Panc1 (cell line): Measurements from ENCODE around the gene EPDR1. TPM values are rescaled to one million over a fixed set of nuclear protein-coding genes. Genes with fewer than 3 reads are reported as not detected.

Experiments
- ATAC-seq: fragments of 200-7000 bp; cut with Tn5 transposase; 2 replicates; pipeline ENCODE4 v1.9.1; 2020; ENCODE audit warnings: mild to moderate bottlenecking, moderate library complexity
- BruUV-seq: library from RNA; stranded (reverse); fragments of 400-500 nt; replicated peaks from 2 replicates; lab custom pipeline; 2021; lab: Mats Ljungman, UMichigan
- CTCF ChIA-PET: fragments of 300-600 bp; sonication (Branson Sonifier 250); formaldehyde crosslinking; loops from one replicate; lab custom pipeline; 2022; ENCODE audit warnings: antibody characterized with exemption; lab: Charles Lee
- POLR2A ChIA-PET: fragments of 300-600 bp; sonication (Branson Sonifier 250); formaldehyde crosslinking; loops from one replicate; lab custom pipeline; 2022; ENCODE audit warnings: antibody characterized with exemption; lab: Charles Lee
- DNase-seq: peaks from one replicate; pipeline ENCODE4 v3.0.0-alpha.2; 2010; ENCODE audit warnings: low read depth, low spot score
- H3K27ac ChIP-seq: 2 replicates; pipeline ENCODE4 v1.5.1; 2011; ENCODE audit warnings: mild to moderate bottlenecking, low read length, inconsistent platforms
- H3K27me3 ChIP-seq: fragments of 200-500 bp; sonication (Bioruptor generic); 2 replicates; pipeline ENCODE4 v1.6.0; 2014; ENCODE audit warnings: low read length, inconsistent platforms; ENCODE audit not compliant: control insufficient read depth, insufficient read depth
- H3K36me3 ChIP-seq: fragments of 200-500 bp; sonication (Bioruptor generic); 2 replicates; pipeline ENCODE4 v1.5.1; 2014; ENCODE audit warnings: inconsistent platforms, mild to moderate bottlenecking, low read length, moderate library complexity; ENCODE audit not compliant: control insufficient read depth, insufficient read depth
- H3K4me1 ChIP-seq: 2 replicates; pipeline ENCODE4 v1.5.1; 2011; ENCODE audit warnings: inconsistent platforms, mild to moderate bottlenecking, low read length, moderate library complexity; ENCODE audit not compliant: control insufficient read depth, insufficient read depth
- H3K4me3 ChIP-seq, 2 experiments: 2 replicates each; pipeline ENCODE4 v1.5.1; 2011 to 2012; ENCODE audit warnings: low read depth in 2 of 2, low read length in 2 of 2, mild to moderate bottlenecking in 2 of 2, inconsistent platforms in 1 of 2, moderate library complexity in 1 of 2
- H3K9me3 ChIP-seq: fragments of 200-500 bp; sonication (Bioruptor generic); 2 replicates; pipeline ENCODE4 v1.5.1; 2014; ENCODE audit warnings: low read depth, mild to moderate bottlenecking, inconsistent platforms, low read length, moderate library complexity; ENCODE audit not compliant: control insufficient read depth, insufficient read depth
- POLR2AphosphoS5 ChIP-seq: IDR thresholded peaks from 2 replicates; pipeline ENCODE4 v1.6.1; 2012; ENCODE audit warnings: mild to moderate bottlenecking, low read depth, low read length, moderate library complexity
- REST ChIP-seq, 2 experiments: IDR thresholded peaks; 2 replicates each; pipeline ENCODE4 v1.6.1; 2011 to 2012; ENCODE audit warnings: low read depth in 2 of 2, control low read depth in 1 of 2, low read length in 1 of 2, mild to moderate bottlenecking in 1 of 2, moderate library complexity in 1 of 2; ENCODE audit not compliant: insufficient read depth in 1 of 2
- SIN3A ChIP-seq: IDR thresholded peaks from 2 replicates; pipeline ENCODE4 v1.6.1; 2012; ENCODE audit warnings: low read depth, mild to moderate bottlenecking, low read length, moderate library complexity, borderline replicate concordance; ENCODE audit not compliant: insufficient read depth
- TCF7L2 ChIP-seq: IDR thresholded peaks from 2 replicates; pipeline ENCODE4 v1.6.1; 2011; ENCODE audit warnings: mild to moderate bottlenecking, low read depth, low read length, inconsistent platforms
- in situ Hi-C: cut with HindIII; loops from 2 replicates; pipeline ENCODE4 v1.10.0; 2016; ENCODE audit warnings: low sequenced_read_pairs, low pct_unique_long_range_greater_than_20kb
- intact Hi-C: fragments of 100-400 bp; cut with micrococcal nuclease; formaldehyde crosslinking; loops from one replicate; pipeline ENCODE4 v1.10.0; 2022; ENCODE audit not compliant: unreplicated experiment
- total RNA-seq: library from RNA; stranded (reverse); gene quantifications from one replicate; pipeline ENCODE4 v1.2.1, GENCODE V29; 2021; ENCODE audit not compliant: unreplicated experiment
- TF ChIP-seq, protein P1 (sequence below): fragments of 450-650 bp; IDR thresholded peaks from 2 replicates; pipeline ENCODE4 v1.5.1; 2017; ENCODE audit warnings: mild to moderate bottlenecking

The EPDR1 gene
- total RNA-seq, 1 experiment from 2014 or later = 86.6 TPM

DNA sequence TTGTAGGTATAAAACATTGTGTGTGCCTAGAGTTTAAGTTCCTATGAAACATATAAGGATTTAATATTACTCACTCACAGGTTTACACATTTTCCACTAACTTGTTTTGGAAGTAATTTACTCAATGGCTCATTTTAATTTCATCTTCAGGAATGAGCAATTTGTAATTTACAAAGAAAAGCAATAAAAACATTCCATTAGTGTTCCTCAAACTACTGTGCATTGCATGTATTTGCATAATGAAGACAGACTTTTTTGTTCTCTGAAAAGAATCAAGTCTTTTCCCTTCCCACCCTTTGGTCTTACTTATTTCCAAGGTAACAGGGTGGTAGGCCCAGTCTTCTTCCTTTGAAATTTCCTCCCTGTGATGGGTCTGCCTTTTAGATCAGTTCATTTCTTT lies 61.2 kb downstream of the EPDR1 start:
- no peak for TF ChIP-seq REST (IDR thresholded peaks at IDR 0.05; ENCODE audit: insufficient read depth in 1 of 2, low read depth in 2 of 2, low read length in 1 of 2)
- TF ChIP-seq, protein P1, sequence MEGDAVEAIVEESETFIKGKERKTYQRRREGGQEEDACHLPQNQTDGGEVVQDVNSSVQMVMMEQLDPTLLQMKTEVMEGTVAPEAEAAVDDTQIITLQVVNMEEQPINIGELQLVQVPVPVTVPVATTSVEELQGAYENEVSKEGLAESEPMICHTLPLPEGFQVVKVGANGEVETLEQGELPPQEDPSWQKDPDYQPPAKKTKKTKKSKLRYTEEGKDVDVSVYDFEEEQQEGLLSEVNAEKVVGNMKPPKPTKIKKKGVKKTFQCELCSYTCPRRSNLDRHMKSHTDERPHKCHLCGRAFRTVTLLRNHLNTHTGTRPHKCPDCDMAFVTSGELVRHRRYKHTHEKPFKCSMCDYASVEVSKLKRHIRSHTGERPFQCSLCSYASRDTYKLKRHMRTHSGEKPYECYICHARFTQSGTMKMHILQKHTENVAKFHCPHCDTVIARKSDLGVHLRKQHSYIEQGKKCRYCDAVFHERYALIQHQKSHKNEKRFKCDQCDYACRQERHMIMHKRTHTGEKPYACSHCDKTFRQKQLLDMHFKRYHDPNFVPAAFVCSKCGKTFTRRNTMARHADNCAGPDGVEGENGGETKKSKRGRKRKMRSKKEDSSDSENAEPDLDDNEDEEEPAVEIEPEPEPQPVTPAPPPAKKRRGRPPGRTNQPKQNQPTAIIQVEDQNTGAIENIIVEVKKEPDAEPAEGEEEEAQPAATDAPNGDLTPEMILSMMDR = no peak
- no peak for TF ChIP-seq TCF7L2
- TF ChIP-seq SIN3A = no peak
- TF ChIP-seq POLR2AphosphoS5 = no peak
- in situ Hi-C loops = no loop called here
- Histone ChIP-seq H3K4me1 (no peaks in the 10 kb centered on the region), H3K36me3 (no peaks in the 10 kb centered on the region), H3K9me3 (no peaks in the 10 kb centered on the region), H3K27me3 (no peaks in the 10 kb centered on the region), H3K27ac (no peak overlapping the region), H3K4me3 (no peak overlapping the region)
- no TSS peak for BruUV-seq
- intact Hi-C loops = no loop called here
- ATAC-seq (no peak), DNase-seq (no peak)
- ChIA-PET CTCF (no interaction called here), POLR2A (no interaction called here)

- Histone ChIP-seq H3K9me3 (no peaks in the 10 kb centered on the region), H3K4me1 (no peaks in the 10 kb centered on the region), H3K27ac (no peak overlapping the region), H3K4me3 (no peak overlapping the region), H3K36me3 (no peaks in the 10 kb centered on the region), H3K27me3 (no peaks in the 10 kb centered on the region)
- ChIA-PET CTCF (no interaction called here), POLR2A (no interaction called here)
- in situ Hi-C loops = no loop called here
- ATAC-seq (no peak), DNase-seq (no peak)
- TF ChIP-seq REST (IDR thresholded peaks at IDR 0.05; ENCODE audit: insufficient read depth in 1 of 2, low read depth in 2 of 2, low read length in 1 of 2) (no peak), TCF7L2 (no peak), SIN3A (no peak), POLR2AphosphoS5 (no peak)
- TF ChIP-seq, protein P1 = no peak
- BruUV-seq = no TSS peak
- intact Hi-C loops = no loop called here
Measured at GRCh38 chr7:37982423-37982822, 62.0 kb downstream of the EPDR1 start.
